ENCODE results near the gene IPO13.

The IPO13 gene

DNA sequence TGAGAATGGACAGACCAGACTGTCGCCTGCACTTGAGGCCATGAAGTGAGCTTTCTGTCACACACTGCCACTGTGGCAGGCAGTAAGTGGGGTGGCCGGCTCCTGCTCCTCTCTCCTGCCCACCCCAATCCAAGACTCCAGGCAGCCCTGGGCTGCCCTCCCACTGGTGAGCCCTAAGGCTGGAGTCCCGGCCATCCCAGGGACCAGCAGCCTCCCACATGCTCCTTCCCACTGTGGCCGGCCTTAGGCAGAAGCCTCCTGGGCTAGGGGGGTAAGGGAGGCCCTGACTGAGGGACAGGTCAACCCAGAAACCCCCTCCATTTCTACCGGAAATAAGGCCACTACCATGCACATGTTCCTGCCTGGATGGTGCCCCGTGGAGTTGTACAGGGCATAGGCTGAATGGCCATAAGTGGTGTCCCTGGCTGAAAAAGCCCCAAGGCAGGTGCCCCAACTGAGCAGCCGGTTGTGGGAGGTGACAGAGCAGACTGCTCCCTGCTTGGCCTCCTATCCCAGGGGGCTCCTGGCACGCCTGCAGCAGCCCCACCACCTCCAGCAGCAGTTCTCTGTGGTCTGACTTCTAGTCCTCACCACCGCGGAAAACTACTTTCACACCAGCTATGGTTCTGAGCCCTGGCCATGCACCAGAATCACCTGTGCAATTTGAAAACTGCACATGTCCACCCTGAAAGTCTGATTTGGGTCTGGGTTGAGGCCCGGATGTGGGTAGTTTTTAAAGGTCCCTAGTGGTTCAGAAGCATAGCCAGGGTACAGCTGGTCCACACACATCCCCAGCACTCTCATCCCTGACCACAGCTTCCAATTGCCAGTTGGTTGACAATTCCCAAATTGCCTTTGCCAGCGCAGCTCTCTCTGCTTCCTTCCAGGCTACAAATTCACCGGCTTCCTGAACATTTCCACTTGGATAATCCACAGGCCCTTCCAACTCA lies 14.8 kb upstream of the IPO13 start:
- DNase-seq (ENCODE audit: low read depth in 2 of 2), result no peak

GRCh38 chr1:43932786-43933385 lies 13.9 kb upstream of the IPO13 start:
- no peak for DNase-seq (ENCODE audit: low read depth in 2 of 2)

GRCh38 chr1:43933386-43934100 lies 13.2 kb upstream of the IPO13 start, which contains the start of gene ARTN:
Gene ARTN (plus strand): TSS chr1:43933801. CDS start chr1:43935657, 1,856 bp downstream.
- DNase-seq (ENCODE audit: low read depth in 2 of 2), result no peak

DNA sequence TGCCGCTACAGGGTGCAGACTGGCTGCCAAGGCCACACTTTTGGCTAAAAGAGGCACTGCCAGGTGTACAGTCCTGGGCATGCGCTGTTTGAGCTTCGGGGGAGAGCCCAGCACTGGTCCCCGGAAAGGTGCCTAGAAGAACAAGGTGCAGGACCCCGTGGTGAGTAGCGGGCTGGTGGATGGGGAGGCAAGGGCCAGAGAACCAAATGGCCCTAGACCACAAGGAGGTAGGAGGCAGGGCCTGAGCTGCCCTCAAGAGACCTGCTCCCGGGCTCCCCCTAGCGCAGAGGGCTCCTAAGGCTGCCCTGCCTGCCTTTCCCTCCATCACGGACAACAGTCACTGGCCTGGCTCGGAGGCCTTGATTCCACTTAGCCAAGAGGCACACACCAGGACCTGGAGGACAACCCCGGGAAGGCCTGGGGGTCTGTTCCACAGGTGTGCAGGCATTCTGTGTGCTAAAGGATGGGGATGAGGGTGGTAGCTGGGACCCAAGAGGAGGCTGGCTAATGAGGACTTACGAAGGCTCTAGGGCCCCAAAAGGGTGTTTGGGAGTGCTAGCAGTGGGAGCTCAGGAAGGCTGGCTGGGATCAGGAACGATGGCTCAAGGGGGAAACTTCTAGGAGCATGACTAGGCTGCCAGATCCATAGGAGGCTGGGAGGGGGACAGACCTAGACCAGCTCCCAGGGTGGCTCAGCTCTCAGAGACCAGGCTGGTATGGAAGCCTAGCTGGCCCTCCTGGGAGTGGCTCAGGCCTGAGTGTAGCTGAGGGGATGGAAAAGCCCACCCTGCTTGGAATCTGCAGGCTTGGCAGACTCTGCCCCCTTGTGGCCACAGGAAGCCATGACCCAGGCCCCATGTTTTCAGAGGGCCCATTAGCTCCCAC lies 12.4 kb upstream of the IPO13 start:
- DNase-seq (ENCODE audit: low read depth in 2 of 2), result no peak

GRCh38 chr1:43934986-43935324 lies 11.8 kb upstream of the IPO13 start:
- no peak for DNase-seq (ENCODE audit: low read depth in 2 of 2)

GRCh38 chr1:43935711-43936427 lies 10.9 kb upstream of the IPO13 start:
- no peak for DNase-seq (ENCODE audit: low read depth in 2 of 2)

DNA sequence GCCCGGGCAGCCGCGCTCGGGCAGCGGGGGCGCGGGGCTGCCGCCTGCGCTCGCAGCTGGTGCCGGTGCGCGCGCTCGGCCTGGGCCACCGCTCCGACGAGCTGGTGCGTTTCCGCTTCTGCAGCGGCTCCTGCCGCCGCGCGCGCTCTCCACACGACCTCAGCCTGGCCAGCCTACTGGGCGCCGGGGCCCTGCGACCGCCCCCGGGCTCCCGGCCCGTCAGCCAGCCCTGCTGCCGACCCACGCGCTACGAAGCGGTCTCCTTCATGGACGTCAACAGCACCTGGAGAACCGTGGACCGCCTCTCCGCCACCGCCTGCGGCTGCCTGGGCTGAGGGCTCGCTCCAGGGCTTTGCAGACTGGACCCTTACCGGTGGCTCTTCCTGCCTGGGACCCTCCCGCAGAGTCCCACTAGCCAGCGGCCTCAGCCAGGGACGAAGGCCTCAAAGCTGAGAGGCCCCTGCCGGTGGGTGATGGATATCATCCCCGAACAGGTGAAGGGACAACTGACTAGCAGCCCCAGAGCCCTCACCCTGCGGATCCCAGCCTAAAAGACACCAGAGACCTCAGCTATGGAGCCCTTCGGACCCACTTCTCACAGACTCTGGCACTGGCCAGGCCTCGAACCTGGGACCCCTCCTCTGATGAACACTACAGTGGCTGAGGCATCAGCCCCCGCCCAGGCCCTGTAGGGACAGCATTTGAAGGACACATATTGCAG lies 10.2 kb upstream of the IPO13 start:
- DNase-seq (ENCODE audit: low read depth in 2 of 2), result no peak

GRCh38 chr1:43937179-43937865 lies 9.4 kb upstream of the IPO13 start:
- DNase-seq (ENCODE audit: low read depth in 2 of 2), result no peak

- no peak for DNase-seq (ENCODE audit: low read depth in 2 of 2)
Measured at GRCh38 chr1:43938383-43938782, 8.4 kb upstream of the IPO13 start.

DNA sequence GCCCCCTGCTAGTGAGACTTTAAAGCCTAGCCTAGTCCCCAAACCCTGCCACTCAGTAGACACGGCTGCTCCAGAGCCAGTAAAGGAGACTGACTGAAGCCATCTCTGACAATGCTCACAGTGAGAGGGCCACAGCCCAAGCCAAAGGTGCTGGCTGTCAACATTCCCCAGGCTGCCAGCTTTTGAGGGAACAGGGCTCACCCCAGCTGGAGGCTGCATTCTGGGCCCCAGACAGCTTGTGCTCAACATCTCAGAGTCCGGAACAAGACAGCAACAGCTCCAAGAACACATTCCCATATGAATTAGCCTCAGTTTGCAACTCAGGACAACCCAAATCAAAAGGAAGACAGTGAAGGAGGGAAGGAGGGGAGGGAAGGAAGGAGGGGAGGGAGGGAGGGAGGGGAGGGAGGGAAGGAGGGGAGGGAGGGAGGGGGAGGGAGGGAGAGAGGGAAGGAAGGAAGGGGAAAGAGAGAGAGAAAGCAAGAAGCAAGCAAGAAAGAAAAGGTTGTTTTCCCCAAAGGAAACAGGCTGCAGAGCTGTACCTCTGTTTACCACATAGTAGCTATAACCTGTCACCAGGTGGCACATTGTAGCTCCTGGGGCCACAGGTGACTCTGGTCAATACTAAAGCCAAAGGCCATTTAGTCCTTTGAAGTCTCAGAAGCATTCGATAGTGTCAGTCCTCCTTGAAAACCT lies 7.7 kb upstream of the IPO13 start:
- no peak for DNase-seq (ENCODE audit: low read depth in 2 of 2)

GRCh38 chr1:43942411-43942810 lies 4.3 kb upstream of the IPO13 start:
- DNase-seq (ENCODE audit: low read depth in 2 of 2), result no peak

- DNase-seq (ENCODE audit: low read depth in 2 of 2), result no peak
Measured at GRCh38 chr1:43944860-43945259, 1.9 kb upstream of the IPO13 start.

DNA sequence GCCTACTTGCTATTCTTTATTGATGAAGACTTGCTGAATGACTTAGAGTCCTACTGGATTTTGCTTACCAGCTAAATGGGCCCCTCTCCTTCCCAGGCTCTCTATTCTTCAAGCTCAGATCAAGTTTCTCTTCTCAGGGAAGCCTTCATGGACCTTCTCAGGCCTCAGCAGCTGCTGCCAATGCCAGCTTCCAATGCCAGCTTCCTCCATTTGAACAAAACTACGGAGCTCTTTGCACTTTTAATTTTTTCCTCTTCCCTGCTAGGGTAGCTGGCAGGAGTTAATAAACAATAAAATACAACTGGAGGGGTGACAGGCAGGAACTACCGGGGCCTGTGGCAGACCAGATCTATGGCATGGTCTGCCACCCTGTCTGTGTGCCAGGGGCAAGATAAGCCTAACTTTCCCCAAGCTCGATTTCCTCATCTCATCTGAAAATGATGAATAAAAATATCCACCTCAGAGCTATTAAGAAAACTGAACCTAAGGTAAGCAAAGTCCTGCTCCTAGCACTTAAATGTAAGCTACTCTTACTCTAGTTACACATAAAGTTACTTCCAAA lies 995 bp upstream of the IPO13 start:
- no peak for DNase-seq (ENCODE audit: low read depth in 2 of 2)

- DNase-seq (ENCODE audit: low read depth in 2 of 2), result no peak
Measured at GRCh38 chr1:43947061-43947873, 517 bp downstream of the IPO13 start.

GRCh38 chr1:43947874-43948437 lies 1.2 kb downstream of the IPO13 start:
- DNase-seq (ENCODE audit: low read depth in 2 of 2), result no peak

DNA sequence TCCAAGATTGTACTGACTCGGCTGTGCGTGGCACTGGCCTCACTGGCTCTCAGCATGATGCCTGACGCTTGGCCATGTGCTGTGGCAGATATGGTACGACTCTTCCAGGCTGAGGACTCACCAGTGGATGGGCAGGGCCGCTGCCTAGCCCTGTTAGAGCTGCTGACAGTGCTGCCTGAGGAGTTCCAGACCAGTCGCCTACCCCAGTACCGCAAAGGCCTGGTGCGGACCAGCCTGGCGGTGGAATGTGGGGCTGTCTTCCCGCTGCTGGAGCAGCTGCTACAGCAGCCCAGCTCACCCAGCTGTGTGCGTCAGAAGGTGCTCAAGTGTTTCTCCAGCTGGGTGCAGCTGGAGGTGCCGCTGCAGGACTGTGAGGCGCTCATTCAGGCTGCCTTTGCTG lies 2.9 kb downstream of the IPO13 start:
- no peak for DNase-seq (ENCODE audit: low read depth in 2 of 2)

Data from stimulated activated CD8-positive, alpha-beta memory T cell treated with anti-CD3 and anti-CD28 coated beads, Interleukin-15, amount 100 ng/mL, for 4 hours (primary cell).